ENCODE results near the gene TRAPPC10. TPM values are rescaled to one million over a fixed set of nuclear protein-coding genes. Genes with fewer than 3 reads are reported as not detected.
"Not testable (repeated sequence)": the region's sequence is repeated elsewhere in the genome, so short reads cannot be mapped to it uniquely, and the experiment has no call there.

TRAPPC10 gene
- polyA plus RNA-seq, 1 experiment, result 26.0 TPM

- no peak for DNase-seq (ENCODE audit: low read depth, low spot score)
These were observed 77.1 kb downstream of the TRAPPC10 start for GRCh38 chr21:44089001-44089911.

GRCh38 chr21:44090325-44090724 lies 78.2 kb downstream of the TRAPPC10 start:
- Histone ChIP-seq H3K27me3 (ENCODE audit: control insufficient read depth, insufficient read depth, low read length) (no peaks in the 10 kb centered on the region), H3K9me3 (ENCODE audit: control insufficient read depth, insufficient read depth, low read length) (no peaks in the 10 kb centered on the region), H3K27ac (ENCODE audit: low read depth, low read length) (no peak overlapping the region), H3K4me3 (ENCODE audit: low read depth, low read length) (no peak overlapping the region)
- no peak for TF ChIP-seq CTCF (IDR thresholded peaks at IDR 0.05; ENCODE audit: low read depth, low read length)
- POLR2A ChIA-PET, result no interaction called here
- CTCF ChIA-PET, result no interaction called here
- no peak for DNase-seq (ENCODE audit: low read depth, low spot score)

More at GRCh38 chr21:44089001-44089911, 77.1 kb downstream of the TRAPPC10 start:
- Histone ChIP-seq H3K27ac (ENCODE audit: low read depth, low read length) (no peak overlapping the region), H3K4me3 (ENCODE audit: low read depth, low read length) (no peak overlapping the region), H3K27me3 (ENCODE audit: control insufficient read depth, insufficient read depth, low read length) (no peaks in the 10 kb centered on the region), H3K9me3 (ENCODE audit: control insufficient read depth, insufficient read depth, low read length) (no peaks in the 10 kb centered on the region)
- CTCF ChIA-PET, result no interaction called here
- POLR2A ChIA-PET, result no interaction called here
- no peak for TF ChIP-seq CTCF (IDR thresholded peaks at IDR 0.05; ENCODE audit: low read depth, low read length)

GRCh38 chr21:44092211-44092610 lies 80.1 kb downstream of the TRAPPC10 start:
- Histone ChIP-seq H3K27ac (ENCODE audit: low read depth, low read length) (no peak overlapping the region), H3K27me3 (ENCODE audit: control insufficient read depth, insufficient read depth, low read length) (no peaks in the 10 kb centered on the region), H3K4me3 (ENCODE audit: low read depth, low read length) (no peak overlapping the region), H3K9me3 (ENCODE audit: control insufficient read depth, insufficient read depth, low read length) (no peaks in the 10 kb centered on the region)
- ChIA-PET CTCF (no interaction called here), POLR2A (no interaction called here)
- no peak for DNase-seq (ENCODE audit: low read depth, low spot score)
- TF ChIP-seq CTCF (IDR thresholded peaks at IDR 0.05; ENCODE audit: low read depth, low read length), result no peak

GRCh38 chr21:44093761-44094160 lies 81.7 kb downstream of the TRAPPC10 start:
- Histone ChIP-seq H3K27ac (ENCODE audit: low read depth, low read length) (no peak overlapping the region), H3K4me3 (ENCODE audit: low read depth, low read length) (no peak overlapping the region), H3K9me3 (ENCODE audit: control insufficient read depth, insufficient read depth, low read length) (no peaks in the 10 kb centered on the region), H3K27me3 (ENCODE audit: control insufficient read depth, insufficient read depth, low read length) (no peaks in the 10 kb centered on the region)
- ChIA-PET POLR2A (no interaction called here), CTCF (no interaction called here)
- no peak for TF ChIP-seq CTCF (IDR thresholded peaks at IDR 0.05; ENCODE audit: low read depth, low read length)
- DNase-seq (ENCODE audit: low read depth, low spot score), result no peak

- Histone ChIP-seq H3K4me3 (ENCODE audit: low read depth, low read length) (no peak overlapping the region), H3K9me3 (ENCODE audit: control insufficient read depth, insufficient read depth, low read length) (no peaks in the 10 kb centered on the region), H3K27ac (ENCODE audit: low read depth, low read length) (no peak overlapping the region), H3K27me3 (ENCODE audit: control insufficient read depth, insufficient read depth, low read length) (no peaks in the 10 kb centered on the region)
- DNase-seq (ENCODE audit: low read depth, low spot score), result no peak
- POLR2A ChIA-PET, result no interaction called here
- CTCF ChIA-PET, result no interaction called here
- no peak for TF ChIP-seq CTCF (IDR thresholded peaks at IDR 0.05; ENCODE audit: low read depth, low read length)
These were observed 82.7 kb downstream of the TRAPPC10 start for GRCh38 chr21:44094832-44095231.

GRCh38 chr21:44098507-44098906 lies 86.4 kb downstream of the TRAPPC10 start:
- H3K4me3 ChIP-seq (ENCODE audit: low read depth, low read length); H3K9me3 ChIP-seq (ENCODE audit: control insufficient read depth, insufficient read depth, low read length); CTCF ChIA-PET; H3K27ac ChIP-seq (ENCODE audit: low read depth, low read length); DNase-seq (ENCODE audit: low read depth, low spot score); POLR2A ChIA-PET; H3K27me3 ChIP-seq (ENCODE audit: control insufficient read depth, insufficient read depth, low read length): not testable (repeated sequence)

GRCh38 chr21:44098964-44099363 lies 86.9 kb downstream of the TRAPPC10 start:
- H3K27me3 ChIP-seq (ENCODE audit: control insufficient read depth, insufficient read depth, low read length); H3K9me3 ChIP-seq (ENCODE audit: control insufficient read depth, insufficient read depth, low read length); CTCF ChIA-PET; POLR2A ChIA-PET; DNase-seq (ENCODE audit: low read depth, low spot score); H3K4me3 ChIP-seq (ENCODE audit: low read depth, low read length); H3K27ac ChIP-seq (ENCODE audit: low read depth, low read length): not testable (repeated sequence)

Measured in AG04450 (cell line).